Activated T-helper 1 cell treated with anti-CD3 and anti-CD28 coated beads, Interleukin-2, amount 50 U/mL, for 16 hours (primary cell): Measurements from ENCODE around the gene EPN3.

Experiments used
- DNase-seq, 2 donors: peaks; one replicate each; pipeline ENCODE4 v3.0.0-alpha.2; 2020; ENCODE audit warnings: low read depth in 1 of 2, low spot score in 1 of 2

EPN3 gene

GRCh38 chr17:50565402-50566350, 33.1 kb downstream of the EPN3 start:
- no peak for DNase-seq

- no peak for DNase-seq
Observed at GRCh38 chr17:50566886-50567285, 34.4 kb downstream of the EPN3 start.

- DNase-seq = no peak
Observed at GRCh38 chr17:50568659-50569058, 36.1 kb downstream of the EPN3 start.

GRCh38 chr17:50569592-50569991, 37.1 kb downstream of the EPN3 start:
- no peak for DNase-seq

GRCh38 chr17:50570032-50570431, 37.5 kb downstream of the EPN3 start:
- no peak for DNase-seq

GRCh38 chr17:50570528-50570927, 38.0 kb downstream of the EPN3 start:
- no peak for DNase-seq

GRCh38 chr17:50571681-50572080, 39.1 kb downstream of the EPN3 start:
- DNase-seq = no peak

- DNase-seq = no peak
Observed at GRCh38 chr17:50572541-50572940, 40.0 kb downstream of the EPN3 start.

- DNase-seq = no peak
Observed at GRCh38 chr17:50573866-50574611, 41.5 kb downstream of the EPN3 start.

GRCh38 chr17:50575581-50576210, 43.2 kb downstream of the EPN3 start:
- DNase-seq = no peak

GRCh38 chr17:50576864-50577263, 44.3 kb downstream of the EPN3 start:
- no peak for DNase-seq

- no peak for DNase-seq
Observed at GRCh38 chr17:50577451-50577954, 45.0 kb downstream of the EPN3 start.

- DNase-seq = no peak
Observed at GRCh38 chr17:50578173-50578572, 45.6 kb downstream of the EPN3 start.

- DNase-seq = no peak
Observed at GRCh38 chr17:50579399-50579798, 46.9 kb downstream of the EPN3 start.

GRCh38 chr17:50580646-50581045, 48.1 kb downstream of the EPN3 start:
- no peak for DNase-seq

GRCh38 chr17:50581316-50581715, 48.8 kb downstream of the EPN3 start:
- no peak for DNase-seq

GRCh38 chr17:50582741-50583140, 50.2 kb downstream of the EPN3 start:
- DNase-seq = no peak

GRCh38 chr17:50583641-50584040, 51.1 kb downstream of the EPN3 start:
- DNase-seq = no peak

- no peak for DNase-seq
Observed at GRCh38 chr17:50584116-50584515, 51.6 kb downstream of the EPN3 start.

GRCh38 chr17:50584749-50585148, 52.2 kb downstream of the EPN3 start:
- no peak for DNase-seq

GRCh38 chr17:50585346-50585745, 52.8 kb downstream of the EPN3 start:
- DNase-seq = no peak

- DNase-seq = no peak
Observed at GRCh38 chr17:50585891-50586290, 53.4 kb downstream of the EPN3 start.
